ENCODE measurements around the gene CAPS. TPM values are rescaled to one million over a fixed set of nuclear protein-coding genes. Genes with fewer than 3 reads are reported as not detected.

Gene CAPS
- total RNA-seq, 2 experiments from 2014 or later, result 7.3 to 11.7 TPM

DNA sequence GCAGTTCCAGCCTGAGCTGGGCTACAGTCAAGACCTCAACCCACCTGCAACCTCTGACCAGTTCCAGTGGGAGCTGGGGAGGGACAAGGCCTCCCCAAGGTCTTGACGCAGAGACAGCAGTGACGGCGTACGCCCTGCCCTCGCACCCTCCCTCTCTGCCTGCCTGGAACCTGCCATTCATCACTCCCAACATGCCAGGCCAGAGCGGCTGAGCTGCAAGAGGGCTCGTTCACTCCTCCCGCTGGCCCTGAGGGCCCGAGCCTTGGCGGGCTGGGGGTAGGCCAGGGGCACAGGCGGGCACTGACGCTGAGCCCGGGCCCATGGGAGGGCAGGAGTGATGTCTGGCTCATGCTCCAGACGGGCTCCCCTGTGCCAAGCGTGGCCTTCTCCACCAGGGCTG is 18.6 kb upstream of the CAPS start:
- CTCF ChIA-PET, result interaction anchor here (0.9 kb wide), 1 partner anchor 91 kb away, joined by 3 read pairs; no protein-coding TSS in a partner anchor

DNA sequence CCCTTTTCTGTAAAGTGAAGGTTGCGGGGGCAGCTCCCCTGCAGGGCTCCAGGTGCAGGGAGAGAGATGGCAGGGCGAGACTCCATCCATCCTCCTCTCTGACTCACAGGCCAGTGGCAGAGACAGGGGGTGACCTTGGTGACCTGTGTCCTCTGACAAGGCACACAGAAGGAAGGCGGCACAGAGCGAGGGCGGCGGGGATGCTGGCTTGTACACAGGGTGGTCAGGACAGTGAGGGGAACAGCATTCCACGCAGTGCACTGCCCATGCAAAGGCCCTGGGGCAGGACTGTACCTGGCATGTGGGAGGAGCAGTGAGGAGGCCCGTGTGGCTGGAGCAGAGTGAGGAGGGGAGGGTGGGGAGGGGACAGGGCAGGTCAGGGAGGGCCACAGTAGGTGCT is 18.2 kb upstream of the CAPS start:
- Mint-ChIP-seq H3K27me3 (peaks cover 3% of the 10 kb centered on the region), H3K4me1 (peaks cover 4% of the 10 kb centered on the region), H3K27ac (no peak overlapping the region), H3K36me3 (peaks cover under 1% of the 10 kb centered on the region), H3K4me3 (no peak overlapping the region), H3K9me3 (ENCODE audit: low read depth) (no peaks in the 10 kb centered on the region)
- CTCF ChIA-PET, result interaction anchor here (0.9 kb wide), 1 partner anchor 92 kb away, joined by 3 read pairs; no protein-coding TSS in a partner anchor
- ATAC-seq, result no peak
- no peak for DNase-seq

More for the DNA sequence above, 18.6 kb upstream of the CAPS start:
- H3K36me3 Mint-ChIP-seq, result no peaks in the 10 kb centered on the region
- ATAC-seq (no peak), DNase-seq (no peak)
- H3K27me3 Mint-ChIP-seq, result peaks cover 3% of the 10 kb centered on the region
- no peaks in the 10 kb centered on the region for H3K9me3 Mint-ChIP-seq (ENCODE audit: low read depth)
- H3K4me3 Mint-ChIP-seq, result no peak overlapping the region
- H3K27ac Mint-ChIP-seq, result no peak overlapping the region
- H3K4me1 Mint-ChIP-seq, result peaks cover 4% of the 10 kb centered on the region

DNA sequence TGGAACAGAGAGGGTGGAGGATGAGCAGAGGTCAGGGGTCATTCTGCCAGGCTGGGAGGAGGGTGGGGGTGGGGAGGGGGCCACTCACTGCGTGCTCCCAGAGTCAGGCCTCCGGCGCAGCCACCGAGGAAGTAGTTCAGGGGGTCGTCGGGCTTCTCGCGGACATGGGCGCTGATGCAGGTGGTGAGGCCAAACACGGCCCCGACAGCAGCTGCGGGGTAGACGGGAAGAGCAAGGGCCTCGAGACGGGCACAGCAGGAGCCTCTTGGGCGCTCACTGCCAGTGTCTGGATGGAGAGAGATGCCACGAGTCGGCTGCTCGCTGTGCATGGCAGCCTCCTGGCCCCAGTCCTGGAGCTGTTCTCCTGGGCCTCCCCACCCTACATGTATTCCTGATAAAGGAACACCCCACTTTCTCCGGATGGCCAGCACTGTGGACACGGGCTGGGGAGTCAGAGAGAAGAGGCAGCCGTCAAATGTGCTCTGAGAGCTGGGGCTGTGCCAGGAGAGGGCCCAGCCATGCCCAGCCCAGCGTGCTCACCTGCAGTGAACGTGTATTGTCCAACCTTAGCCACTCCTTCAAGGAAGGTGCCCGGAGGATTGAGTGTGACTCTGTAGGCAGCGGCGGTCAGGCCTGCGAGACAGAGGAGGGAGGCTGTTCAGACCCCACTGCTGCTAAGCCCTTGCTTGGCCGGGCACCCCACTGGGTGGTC is 17.5 kb upstream of the CAPS start:
- CTCF ChIA-PET, result interaction anchor here (1.0 kb wide), 1 partner anchor 92 kb away, joined by 5 read pairs; no protein-coding TSS in a partner anchor
- DNase-seq (no peak), ATAC-seq (no peak)
- Mint-ChIP-seq H3K9me3 (ENCODE audit: low read depth) (no peaks in the 10 kb centered on the region), H3K4me3 (no peak overlapping the region), H3K36me3 (peaks cover 5% of the 10 kb centered on the region), H3K27ac (no peak overlapping the region), H3K27me3 (peaks cover 3% of the 10 kb centered on the region), H3K4me1 (peaks cover 11% of the 10 kb centered on the region)

DNA sequence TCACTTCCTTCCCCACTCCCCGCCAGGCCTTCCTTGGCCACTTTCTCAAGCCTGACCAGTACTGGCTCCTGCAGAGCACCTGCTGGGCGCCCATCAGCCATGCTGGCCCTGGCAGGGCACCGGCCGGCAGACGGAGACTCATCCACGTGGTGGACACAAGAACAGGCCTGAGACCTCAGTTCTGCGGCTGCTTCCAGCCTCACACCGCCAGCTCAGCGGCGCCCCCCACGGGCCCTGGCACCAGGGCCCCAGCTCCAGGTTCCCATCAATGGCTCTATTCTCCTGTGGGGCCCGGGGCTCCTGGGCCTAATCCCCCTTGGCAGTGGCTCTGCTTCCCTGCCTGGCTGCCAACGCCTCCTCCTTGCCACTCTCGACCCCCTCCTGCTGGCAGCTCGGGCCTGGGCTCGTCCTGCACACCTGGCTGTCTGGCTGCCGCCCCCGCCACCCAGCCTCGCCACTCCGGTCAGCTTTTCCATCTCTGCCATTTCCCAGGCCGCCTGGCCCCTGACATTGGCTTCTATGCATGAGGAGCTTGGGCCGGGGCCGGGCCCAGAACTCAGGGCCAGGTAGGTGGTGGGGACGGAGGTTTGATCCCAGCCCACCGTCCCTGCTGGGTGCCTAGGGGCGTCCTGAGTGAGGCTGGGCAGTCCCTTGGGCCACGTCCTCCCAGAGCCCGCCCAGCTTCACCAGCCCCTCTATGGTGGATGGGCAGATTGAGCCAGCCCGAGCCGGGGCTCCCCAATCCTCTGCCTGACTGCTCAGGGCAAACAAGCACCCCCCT is 16.7 kb upstream of the CAPS start:
- ATAC-seq, result no peak
- H3K27me3 Mint-ChIP-seq, result peaks cover under 1% of the 10 kb centered on the region
- CTCF ChIA-PET, result interaction anchor here (1.0 kb wide), 1 partner anchor 93 kb away, joined by 5 read pairs; no protein-coding TSS in a partner anchor

DNA sequence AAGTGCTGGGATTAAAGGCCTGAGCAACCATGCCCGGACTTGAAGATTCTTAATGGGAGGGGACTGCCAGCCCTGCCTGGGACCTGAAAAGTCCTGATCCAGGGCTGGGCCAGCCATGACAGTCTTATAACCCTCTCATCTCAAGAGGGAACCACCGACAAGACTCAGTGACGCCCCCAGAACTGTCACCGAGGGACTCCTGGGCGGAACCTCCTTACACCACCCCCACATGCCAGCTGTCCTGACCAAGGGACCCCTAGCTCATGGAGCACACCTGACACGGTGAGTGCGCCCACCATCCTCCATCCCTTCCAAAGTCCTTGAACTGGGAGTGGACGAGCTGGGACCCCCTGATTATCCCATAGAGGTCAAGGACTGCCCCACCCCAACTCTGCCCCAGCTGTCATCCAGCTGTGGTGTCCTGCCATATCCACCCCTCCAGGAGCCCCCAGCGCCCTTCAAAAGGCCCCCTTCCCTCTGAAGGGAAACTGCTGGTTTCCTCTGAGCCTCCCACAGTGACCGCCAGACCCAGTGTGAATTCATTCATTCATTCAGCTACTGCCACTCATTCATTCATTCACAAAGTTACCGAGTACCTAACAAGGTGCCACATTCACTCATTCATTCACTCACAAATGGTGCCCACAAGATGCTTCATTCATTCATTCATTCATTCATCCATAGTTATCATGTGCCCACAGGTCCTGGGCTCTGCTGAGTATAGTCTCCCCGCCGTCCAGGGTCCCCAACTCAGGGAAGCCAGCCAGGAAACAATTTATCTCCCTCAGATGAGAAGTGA is 14.1 kb upstream of the CAPS start:
- no peaks in the 10 kb centered on the region for H3K9me3 Mint-ChIP-seq (ENCODE audit: low read depth)
- H3K27ac Mint-ChIP-seq, result no peak overlapping the region
- ATAC-seq (no peak), DNase-seq (no peak)
- no peaks in the 10 kb centered on the region for H3K27me3 Mint-ChIP-seq
- peaks cover 19% of the 10 kb centered on the region for H3K4me1 Mint-ChIP-seq
- peaks cover 10% of the 10 kb centered on the region for H3K36me3 Mint-ChIP-seq
- CTCF ChIA-PET, result interaction anchor here (0.9 to 1.5 kb wide), 2 partner anchors 96 to 122 kb away, joined by 3 to 7 read pairs; no protein-coding TSS in a partner anchor
- H3K4me3 Mint-ChIP-seq, result no peak overlapping the region

More for the DNA sequence above, 16.7 kb upstream of the CAPS start:
- no peaks in the 10 kb centered on the region for H3K9me3 Mint-ChIP-seq (ENCODE audit: low read depth)
- peaks cover 14% of the 10 kb centered on the region for H3K4me1 Mint-ChIP-seq
- H3K4me3 Mint-ChIP-seq, result no peak overlapping the region
- no peak for DNase-seq
- H3K27ac Mint-ChIP-seq, result no peak overlapping the region
- peaks cover 5% of the 10 kb centered on the region for H3K36me3 Mint-ChIP-seq

DNA sequence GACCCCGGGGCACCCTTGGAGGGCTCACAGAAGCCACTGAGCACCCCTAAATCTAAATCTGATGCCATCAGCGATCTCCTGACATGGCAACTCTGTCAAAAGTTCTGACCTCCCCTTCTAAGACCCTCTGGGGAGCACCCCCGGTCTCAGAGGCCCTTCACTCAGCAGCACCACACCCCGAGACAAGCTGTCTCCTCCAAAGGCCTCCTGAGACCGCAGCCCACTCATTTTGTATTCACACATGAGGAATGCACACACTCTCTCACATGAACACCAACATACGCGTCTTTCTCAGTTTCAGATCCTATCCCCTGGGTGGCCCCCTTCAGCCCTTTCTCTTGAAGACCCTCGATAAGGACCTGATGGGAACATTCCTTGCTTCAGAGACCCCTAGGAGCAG is 13.1 kb upstream of the CAPS start:
- H3K9me3 Mint-ChIP-seq (ENCODE audit: low read depth), result no peaks in the 10 kb centered on the region
- peak overlapping the region; percentile 25 for H3K27ac Mint-ChIP-seq
- H3K36me3 Mint-ChIP-seq, result peaks cover 10% of the 10 kb centered on the region
- DNase-seq, result no peak
- no peaks in the 10 kb centered on the region for H3K27me3 Mint-ChIP-seq
- CTCF ChIA-PET, result interaction anchor here (0.9 to 1.5 kb wide), 2 partner anchors 97 to 121 kb away, joined by 3 to 7 read pairs; no protein-coding TSS in a partner anchor
- ATAC-seq, result no peak
- peaks cover 22% of the 10 kb centered on the region for H3K4me1 Mint-ChIP-seq
- H3K4me3 Mint-ChIP-seq, result no peak overlapping the region

DNA sequence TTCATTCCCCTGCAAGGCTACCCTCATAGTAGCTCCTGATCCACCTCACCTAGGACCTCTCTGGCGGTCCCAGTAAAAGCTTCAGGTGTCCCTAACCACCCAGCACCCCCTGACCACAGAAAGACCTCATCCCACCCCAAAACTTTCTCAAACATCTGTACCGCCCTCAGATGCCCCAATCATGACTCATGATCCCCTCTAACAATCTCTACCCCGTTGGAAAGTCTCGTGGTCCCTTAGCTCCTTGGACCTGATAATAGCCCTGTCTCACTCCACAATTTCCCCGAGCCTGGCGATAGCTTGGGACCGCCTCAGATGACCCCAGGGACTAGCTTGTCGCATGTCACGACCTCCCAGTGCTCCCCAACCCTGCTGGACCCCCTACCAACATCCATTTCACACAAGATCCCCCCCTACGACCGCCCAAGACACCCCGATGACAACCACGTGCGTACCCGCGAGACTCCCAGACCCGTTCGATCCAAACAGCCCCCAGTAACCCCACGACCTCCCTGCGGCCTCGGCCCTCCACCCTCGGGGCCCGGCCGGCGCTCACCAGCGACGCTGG is 10.9 kb upstream of the CAPS start:
- CTCF ChIA-PET, result interaction anchor here (0.7 to 4.2 kb wide), 9 partner anchors 10 to 223 kb away, joined by 3 to 50 read pairs (median 4); partner anchors contain the start of genes DUS3L and NRTN
- Mint-ChIP-seq H3K27ac (peak overlapping the region; percentile 99), H3K9me3 (ENCODE audit: low read depth) (no peaks in the 10 kb centered on the region), H3K36me3 (peaks cover 11% of the 10 kb centered on the region), H3K4me3 (peak overlapping the region; percentile 99), H3K4me1 (peaks cover 33% of the 10 kb centered on the region), H3K27me3 (no peaks in the 10 kb centered on the region)
- ATAC-seq (no peak), DNase-seq (no peak)

DNA sequence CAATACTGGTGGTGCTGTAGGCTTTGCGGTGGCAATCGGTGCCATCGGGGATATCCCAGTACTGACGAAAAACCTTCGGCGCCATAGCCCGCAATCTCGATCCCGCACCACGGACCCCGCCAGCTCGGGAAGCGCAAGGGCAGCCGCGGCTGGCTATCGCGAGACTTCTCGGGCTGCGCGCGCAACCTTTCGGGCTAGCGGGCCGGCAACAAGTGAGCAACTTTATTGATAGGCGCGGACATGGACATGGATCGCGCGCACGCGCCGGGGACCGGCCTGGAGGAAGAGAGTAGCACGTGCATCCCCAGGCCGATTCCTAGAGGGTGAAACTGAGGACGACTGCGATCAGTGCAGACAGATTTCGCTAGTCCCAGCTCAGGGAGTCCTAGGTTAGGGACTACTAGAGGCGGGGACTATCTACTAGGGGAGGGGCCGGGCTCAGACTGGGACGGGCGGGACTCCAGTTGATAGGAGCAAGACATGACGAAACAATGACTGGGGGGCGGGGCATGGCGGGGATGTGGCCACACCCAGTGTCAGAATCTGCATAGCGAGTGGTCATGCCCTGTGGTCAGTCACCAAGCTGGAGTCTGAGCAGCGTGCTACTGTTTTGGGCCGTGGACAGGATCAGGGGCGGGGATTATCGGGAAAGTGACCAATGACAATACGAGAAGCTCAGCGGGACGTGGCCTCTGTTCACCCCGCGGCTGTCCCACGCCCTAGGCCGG is 10.3 kb upstream of the CAPS start, which contains the start of gene NDUFA11:
Gene NDUFA11 (minus strand): TSS at position 167 of the 728 bp plus-strand sequence. CDS start 82 bp downstream, at position 85.
- DNase-seq, result peak; percentile 98
- ATAC-seq, result peak; percentile 60
- Mint-ChIP-seq H3K9me3 (ENCODE audit: low read depth) (no peaks in the 10 kb centered on the region), H3K27ac (peak within 1 kb of the TSS; percentile 99), H3K27me3 (no peaks in the 10 kb centered on the region), H3K4me1 (peaks cover 33% of the 10 kb centered on the region), H3K4me3 (peak within 1 kb of the TSS; percentile 99), H3K36me3 (peaks cover 11% of the 10 kb centered on the region)
- CTCF ChIA-PET, result interaction anchor here (0.7 to 4.2 kb wide), 12 partner anchors 10 to 222 kb away, joined by 3 to 50 read pairs (median 4); partner anchors contain the start of genes CATSPERD, DUS3L, NRTN and RPL36

DNA sequence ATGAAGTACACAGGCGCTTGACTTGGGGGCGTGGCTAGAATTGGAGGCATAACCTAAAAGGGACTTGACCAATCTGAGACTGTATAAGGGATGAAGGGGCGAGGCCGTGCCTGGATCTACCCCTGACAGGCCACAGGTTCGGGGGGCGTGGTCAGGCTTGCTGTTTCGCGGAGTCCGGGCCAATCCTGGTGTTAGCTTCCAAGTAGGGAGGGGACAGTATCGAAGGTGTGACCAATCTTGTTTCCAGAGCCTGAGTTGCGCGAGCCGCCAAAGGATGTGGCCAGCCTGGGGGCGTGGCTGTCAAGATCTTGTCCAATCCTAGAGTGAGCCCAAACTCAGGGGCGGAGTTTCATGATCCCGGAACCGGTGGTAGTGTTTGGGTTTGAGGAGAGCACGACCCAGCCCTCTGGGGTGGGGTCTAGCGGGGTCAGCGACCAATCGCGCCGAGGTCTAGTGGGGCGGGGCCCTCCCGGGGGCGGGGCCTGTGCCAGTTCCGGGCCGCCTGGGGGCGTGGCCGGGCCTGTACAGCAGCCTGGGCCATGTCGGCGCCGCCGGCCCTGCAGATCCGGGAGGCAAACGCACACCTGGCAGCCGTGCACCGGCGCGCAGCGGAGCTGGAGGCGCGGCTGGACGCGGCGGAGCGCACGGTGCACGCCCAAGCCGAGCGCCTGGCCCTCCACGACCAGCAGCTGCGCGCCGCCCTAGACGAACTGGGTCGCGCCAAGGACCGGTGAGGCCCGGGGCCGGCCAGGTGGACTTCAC is 9.5 kb upstream of the CAPS start, which contains the start of gene VMAC:
Gene VMAC (plus strand): TSS at position 521 of the 762 bp plus-strand sequence. CDS start 19 bp downstream, at position 540.
- ATAC-seq (peak; percentile 87), DNase-seq (peak; percentile 100)
- no peaks in the 10 kb centered on the region for H3K27me3 Mint-ChIP-seq
- peaks cover 11% of the 10 kb centered on the region for H3K36me3 Mint-ChIP-seq
- CTCF ChIA-PET, result interaction anchor here (0.9 to 4.2 kb wide), 11 partner anchors 11 to 221 kb away, joined by 3 to 50 read pairs (median 4); partner anchors contain the start of genes CATSPERD, NRTN and RPL36
- H3K27ac Mint-ChIP-seq, result peak within 1 kb of the TSS; percentile 99
- H3K9me3 Mint-ChIP-seq (ENCODE audit: low read depth), result no peaks in the 10 kb centered on the region
- H3K4me1 Mint-ChIP-seq, result peaks cover 33% of the 10 kb centered on the region
- H3K4me3 Mint-ChIP-seq, result peak within 1 kb of the TSS; percentile 99

DNA sequence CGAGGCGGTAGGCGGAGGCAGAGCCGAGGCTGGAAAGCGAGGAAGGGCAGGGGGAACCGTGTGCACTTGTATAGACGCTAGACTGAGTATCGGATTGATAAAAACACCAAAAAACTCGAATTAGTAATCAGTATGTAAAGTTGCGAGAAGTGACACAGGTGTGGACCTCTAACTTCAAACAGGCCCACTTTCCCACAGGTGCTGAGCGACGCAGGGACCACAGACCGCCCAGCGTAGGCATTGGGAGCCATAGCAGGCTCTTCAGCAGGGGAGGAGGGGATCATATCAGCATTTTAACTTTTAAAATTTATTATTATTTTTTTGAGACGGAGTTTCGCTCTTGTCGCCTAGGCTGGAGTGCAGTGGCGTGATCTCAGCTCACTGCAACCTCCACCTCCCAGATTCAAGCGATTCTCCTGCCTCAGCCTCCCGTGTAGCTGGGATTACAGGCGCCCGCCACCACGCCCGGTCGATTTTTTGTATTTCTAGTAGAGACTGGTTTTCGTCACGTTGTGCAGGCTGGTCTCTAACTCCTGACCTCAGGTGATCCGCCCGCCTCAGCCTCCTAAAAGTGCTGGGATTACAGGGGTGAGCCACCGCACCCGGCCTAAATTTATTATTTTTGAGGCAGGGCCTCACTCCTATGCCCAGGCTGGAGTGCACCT is 8.8 kb upstream of the CAPS start:
- Mint-ChIP-seq H3K4me1 (peaks cover 31% of the 10 kb centered on the region), H3K36me3 (peaks cover 13% of the 10 kb centered on the region), H3K27me3 (no peaks in the 10 kb centered on the region), H3K4me3 (peak overlapping the region; percentile 99), H3K27ac (peak overlapping the region; percentile 61), H3K9me3 (ENCODE audit: low read depth) (no peaks in the 10 kb centered on the region)
- CTCF ChIA-PET, result interaction anchor here (4.2 kb wide), 1 partner anchor 101 kb away, joined by 50 read pairs; the partner anchor contains the start of gene NRTN
- ATAC-seq (no peak), DNase-seq (no peak)

DNA sequence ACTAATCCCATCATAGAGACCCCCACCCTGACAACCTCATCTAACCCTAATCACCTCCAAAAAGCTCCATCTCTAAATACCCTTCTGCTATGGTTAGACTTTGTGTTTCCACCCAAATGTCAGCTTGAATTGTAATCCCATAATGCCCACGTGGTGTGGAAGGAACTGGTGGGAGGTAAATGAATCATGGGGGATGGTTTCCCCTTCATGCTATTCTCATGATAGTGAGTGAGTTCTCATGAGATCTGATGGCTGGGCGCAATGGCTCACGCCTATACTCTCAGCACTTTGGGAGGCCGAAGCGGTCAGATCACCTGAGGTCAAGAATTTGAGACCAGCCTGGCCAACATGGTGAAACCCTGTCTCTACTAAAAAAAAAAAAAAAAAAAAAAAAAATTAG is 6.8 kb upstream of the CAPS start:
- no peak overlapping the region for H3K4me3 Mint-ChIP-seq
- H3K27ac Mint-ChIP-seq, result no peak overlapping the region
- CTCF ChIA-PET, result interaction anchor here (2.6 kb wide), 1 partner anchor 103 kb away, joined by 8 read pairs; the partner anchor contains the start of gene NRTN
- ATAC-seq (no peak), DNase-seq (no peak)
- peaks cover 20% of the 10 kb centered on the region for H3K4me1 Mint-ChIP-seq
- no peaks in the 10 kb centered on the region for H3K27me3 Mint-ChIP-seq
- H3K9me3 Mint-ChIP-seq (ENCODE audit: low read depth), result no peaks in the 10 kb centered on the region
- H3K36me3 Mint-ChIP-seq, result peaks cover 8% of the 10 kb centered on the region
